ENCODE measurements around the gene MYO5B. TPM values are rescaled to one million over a fixed set of nuclear protein-coding genes. Genes with fewer than 3 reads are reported as not detected.

The MYO5B gene
- total and polyA plus RNA-seq, 2 of the 4 experiments (the other 2 are of a cell fraction), result 0.24 to 0.54 TPM

DNA sequence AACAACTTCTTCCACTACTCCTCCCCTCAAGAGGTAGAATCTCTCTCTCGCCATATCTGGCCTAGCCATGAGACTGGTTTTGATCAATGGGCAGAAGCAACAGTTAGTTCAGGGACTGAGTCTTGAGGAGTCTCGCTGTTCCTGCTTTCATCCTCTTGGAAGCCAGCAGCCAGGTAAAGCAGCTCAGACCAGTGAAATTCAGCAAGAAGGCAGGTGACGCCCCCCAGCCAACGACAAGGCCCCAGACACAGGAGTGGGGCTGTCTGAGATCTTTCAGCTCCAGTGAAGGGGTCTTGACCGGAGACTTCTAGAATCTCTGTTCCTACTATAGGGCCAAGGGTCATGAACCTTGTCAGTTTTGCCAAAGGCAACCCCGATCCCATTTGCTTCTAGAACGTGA, 341.9 kb downstream of the MYO5B start:
- Histone ChIP-seq H2BK20ac (ENCODE audit: low read depth, low read length) (no peak overlapping the region), H2AK9ac (replicated peaks; ENCODE audit: low read depth, low read length, poor library complexity) (no peak overlapping the region), H2AK5ac (ENCODE audit: low read depth, low read length) (no peak overlapping the region), H3K4me1 (ENCODE audit: control insufficient read depth, insufficient read depth, low read length) (peaks cover 7% of the 10 kb centered on the region), H3K9me3 (ENCODE audit: control insufficient read depth, insufficient read depth, low read length) (no peaks in the 10 kb centered on the region), H3K9me1 (ENCODE audit: insufficient read depth, low read length) (peaks cover 11% of the 10 kb centered on the region; the same call in 1 of the 2 replicates), H3K4me2 (ENCODE audit: low read depth, low read length) (no peak overlapping the region), H4K8ac (ENCODE audit: low read depth in 2 of 2, low read length in 2 of 2) (no peak overlapping the region), H3K4ac (ENCODE audit: low read depth, low read length) (no peak overlapping the region), H3K9ac (ENCODE audit: low read depth, low read length) (no peak overlapping the region), H3K79me1 (ENCODE audit: low read depth in 1 of 2, low read length in 2 of 2) (no peaks in the 10 kb centered on the region), H2AFZ (replicated peaks; ENCODE audit: low read length, poor library complexity) (no peak overlapping the region), H2BK120ac (ENCODE audit: low read depth, low read length) (no peak overlapping the region), H3K14ac (replicated peaks; ENCODE audit: low read depth, low read length) (no peak overlapping the region), H2BK15ac (ENCODE audit: low read depth, low read length) (no peak overlapping the region), H3K4me3 (ENCODE audit: insufficient read depth, low read depth, low read length) (no peak overlapping the region), H4K5ac (ENCODE audit: low read depth, low read length) (no peak overlapping the region), H3K27me3 (ENCODE audit: control insufficient read depth, insufficient read depth, low read length) (peaks cover 5% of the 10 kb centered on the region; the same call in 1 of the 2 replicates), H3K27ac (ENCODE audit: insufficient read depth, low read length) (no peak overlapping the region), H4K20me1 (ENCODE audit: insufficient read depth, low read length) (no peaks in the 10 kb centered on the region), H4K91ac (ENCODE audit: insufficient read depth, low read depth, low read length) (no peak overlapping the region), H3K18ac (ENCODE audit: low read depth, low read length) (no peak overlapping the region), H3K36me3 (ENCODE audit: control insufficient read depth, insufficient read depth, low read length) (no peaks in the 10 kb centered on the region), H3K56ac (ENCODE audit: extremely low read depth, insufficient read depth, low read length) (no peak overlapping the region), H2BK5ac (ENCODE audit: low read depth, low read length, poor library complexity, severe bottlenecking) (no peak overlapping the region), H3K23ac (ENCODE audit: low read depth, low read length) (no peak overlapping the region)
- DNase-seq (no peak), ATAC-seq (ENCODE audit: low read depth) (no peak)
- BruUV-seq (replicated peaks), result no TSS peak
- ChIA-PET POLR2A (ENCODE audit: unreplicated experiment) (no interaction called here), CTCF (no interaction called here)
- in situ Hi-C loops (cut with MboI; ENCODE audit: low sequenced_read_pairs), result no loop called here
- intact Hi-C loops (cut with micrococcal nuclease), result no loop called here
- WGBS, 2 experiments (ENCODE audit: extremely low coverage in 2 of 2, insufficient read length in 1 of 2), result 100% methylated on average over 1 of the region's 7 CpGs; no CpG with 5 or more reads in 1 of the 2 experiments
- dilution Hi-C loops (cut with HindIII; ENCODE audit: low sequenced_read_pairs, unreplicated experiment), result no loop called here
- TF ChIP-seq CHD1 (IDR thresholded peaks at IDR 0.05; ENCODE audit: low read depth, low read length) (no peak), ELK1 (IDR thresholded peaks at IDR 0.05; ENCODE audit: borderline replicate concordance, low read depth, low read length) (no peak), BHLHE40 (IDR thresholded peaks at IDR 0.05; ENCODE audit: low read depth, low read length) (no peak), RAD21 (IDR thresholded peaks at IDR 0.05; ENCODE audit: low read length) (no peak), MXI1 (IDR thresholded peaks at IDR 0.05; ENCODE audit: borderline replicate concordance, low read depth, low read length) (no peak), FOS (IDR thresholded peaks at IDR 0.05; ENCODE audit: low read depth, low read length) (no peak)

Measured in IMR-90 (cell line).